ENCODE measurements around the gene TP63. TPM values are rescaled to one million over a fixed set of nuclear protein-coding genes. Genes with fewer than 3 reads are reported as not detected.

TP63 gene
- total and polyA plus RNA-seq, 2 donors (not counting 3 experiments of a cell fraction or from before 2014, with no cell fraction given) = not detected

- H3K36me3 ChIP-seq (ENCODE audit: control insufficient read depth in 2 of 2, extremely low read depth in 1 of 2, insufficient read depth in 2 of 2, low read length in 2 of 2) = no peaks in the 10 kb centered on the region
- FAIRE-seq (no peak), DNase-seq (ENCODE audit: low read depth, low spot score) (no peak)
- no peaks in the 10 kb centered on the region for H3K4me1 ChIP-seq (ENCODE audit: control insufficient read depth, extremely low read depth, insufficient read depth, low read length)
- H3K27me3 ChIP-seq (ENCODE audit: control insufficient read depth in 2 of 2, insufficient read depth in 2 of 2, low read length in 2 of 2) = no peaks in the 10 kb centered on the region
- intact Hi-C loops (cut with micrococcal nuclease) = no loop called here
- no peaks in the 10 kb centered on the region for H4K20me1 ChIP-seq (replicated peaks; ENCODE audit: control insufficient read depth, extremely low read depth, insufficient read depth, low read length)
- BruUV-seq (replicated peaks) = no TSS peak
- ChIA-PET POLR2A (no interaction called here), CTCF (interaction anchor here (1.9 kb wide), 1 partner anchor 20 kb away, joined by 5 read pairs; no protein-coding TSS in a partner anchor)
- H3K9me3 ChIP-seq (replicated peaks; ENCODE audit: control insufficient read depth, insufficient read depth, low read length) = no peaks in the 10 kb centered on the region
- no peak overlapping the region for H3K4me2 ChIP-seq (ENCODE audit: insufficient read depth, low read length)
- dilution Hi-C loops (cut with MboI; ENCODE audit: extremely low pct_ligation_motif_present, low sequenced_read_pairs) = no loop called here
- TF ChIP-seq MYC (IDR thresholded peaks at IDR 0.05; ENCODE audit: low read depth, low read length) = no peak
- TF ChIP-seq POLR2AphosphoS5 (IDR thresholded peaks at IDR 0.05; ENCODE audit: insufficient read depth, low read depth, low read length) = no peak
- H3K79me2 ChIP-seq (ENCODE audit: control insufficient read depth, insufficient read depth, low read length) = no peaks in the 10 kb centered on the region
- no peaks in the 10 kb centered on the region for H3K9me1 ChIP-seq (replicated peaks; ENCODE audit: control insufficient read depth, extremely low read depth, insufficient read depth, low read length)
- no peak overlapping the region for H3K9ac ChIP-seq (replicated peaks; ENCODE audit: extremely low read depth, insufficient read depth, low read length)
- H3K4me3 ChIP-seq (replicated peaks in 1 of 3; ENCODE audit: insufficient read depth in 1 of 3, low read depth in 1 of 3, low read length in 3 of 3) = no peak overlapping the region
- H2AFZ ChIP-seq (ENCODE audit: low read depth, low read length) = no peak overlapping the region
- no peak overlapping the region for H3K27ac ChIP-seq (ENCODE audit: insufficient read depth, low read depth, low read length)
Measured at GRCh38 chr3:189927975-189928895, 297.0 kb downstream of the TP63 start.

GRCh38 chr3:189936201-189936945, 305.2 kb downstream of the TP63 start:
- DNase-seq (ENCODE audit: low read depth, low spot score) = no peak
- intact Hi-C loops (cut with micrococcal nuclease) = loop anchor here (5.0 kb wide), 1 partner anchor 144 kb away; no protein-coding TSS in a partner anchor
- POLR2A ChIA-PET = no interaction called here
- Histone ChIP-seq H3K4me2 (ENCODE audit: insufficient read depth, low read length) (no peak overlapping the region), H3K4me1 (ENCODE audit: control insufficient read depth, extremely low read depth, insufficient read depth, low read length) (peaks cover 13% of the 10 kb centered on the region), H4K20me1 (replicated peaks; ENCODE audit: control insufficient read depth, extremely low read depth, insufficient read depth, low read length) (no peaks in the 10 kb centered on the region), H3K4me3 (replicated peaks in 1 of 3; ENCODE audit: insufficient read depth in 1 of 3, low read depth in 1 of 3, low read length in 3 of 3) (no peak overlapping the region), H3K79me2 (ENCODE audit: control insufficient read depth, insufficient read depth, low read length) (no peaks in the 10 kb centered on the region), H3K9me1 (replicated peaks; ENCODE audit: control insufficient read depth, extremely low read depth, insufficient read depth, low read length) (no peaks in the 10 kb centered on the region), H3K9ac (replicated peaks; ENCODE audit: extremely low read depth, insufficient read depth, low read length) (no peak overlapping the region), H3K9me3 (replicated peaks; ENCODE audit: control insufficient read depth, insufficient read depth, low read length) (no peaks in the 10 kb centered on the region), H3K36me3 (ENCODE audit: control insufficient read depth in 2 of 2, extremely low read depth in 1 of 2, insufficient read depth in 2 of 2, low read length in 2 of 2) (no peaks in the 10 kb centered on the region), H3K27me3 (ENCODE audit: control insufficient read depth in 2 of 2, insufficient read depth in 2 of 2, low read length in 2 of 2) (no peaks in the 10 kb centered on the region), H3K27ac (ENCODE audit: insufficient read depth, low read depth, low read length) (peak overlapping the region; percentile 7), H2AFZ (ENCODE audit: low read depth, low read length) (no peak overlapping the region)
- CTCF ChIA-PET = interaction anchor here (1.0 to 5.8 kb wide), 3 partner anchors 11 to 28 kb away, joined by 3 to 44 read pairs (median 3); no protein-coding TSS in a partner anchor
- dilution Hi-C loops (cut with MboI; ENCODE audit: extremely low pct_ligation_motif_present, low sequenced_read_pairs) = no loop called here
- no TSS peak for BruUV-seq (replicated peaks)
- FAIRE-seq = no peak
- no peak for TF ChIP-seq FOS (IDR thresholded peaks at IDR 0.05; ENCODE audit: borderline replicate concordance, insufficient read depth, low read length)
- no peak for TF ChIP-seq EZH2 (IDR thresholded peaks at IDR 0.05; ENCODE audit: borderline replicate concordance, low read depth, low read length, severe bottlenecking)
- no peak for TF ChIP-seq MAX (IDR thresholded peaks at IDR 0.05; ENCODE audit: insufficient read depth, insufficient read length)
- no peak for TF ChIP-seq JUN (IDR thresholded peaks at IDR 0.05; ENCODE audit: borderline replicate concordance, insufficient read depth, insufficient read length, low read depth)
- no peak for TF ChIP-seq POLR2AphosphoS5 (IDR thresholded peaks at IDR 0.05; ENCODE audit: insufficient read depth, low read depth, low read length)
- TF ChIP-seq MYC (IDR thresholded peaks at IDR 0.05; ENCODE audit: low read depth, low read length) = no peak

Measured in endothelial cell of umbilical vein (primary cell).